PFSK-1 (cell line): ENCODE measurements around the gene LSAMP.

ENCODE experiments used
- FOXP2 ChIP-seq: optimal IDR thresholded peaks from 2 replicates; pipeline ENCODE3; 2011; ENCODE audit warnings: borderline replicate concordance, control low read depth, inconsistent platforms; ENCODE audit not compliant: insufficient read depth; ENCODE audit errors: extremely low read length, extremely low read depth
- POLR2AphosphoS5 ChIP-seq: IDR thresholded peaks from 2 replicates; pipeline ENCODE4 v1.6.1; 2012; ENCODE audit warnings: low read depth, mild to moderate bottlenecking, control low read depth, low read length, moderate library complexity
- SIN3A ChIP-seq: IDR thresholded peaks from 2 replicates; pipeline ENCODE4 v1.6.1; 2012; ENCODE audit warnings: mild to moderate bottlenecking, low read length, moderate library complexity, borderline replicate concordance; ENCODE audit not compliant: insufficient read depth
- TAF1 ChIP-seq: IDR thresholded peaks from 2 replicates; pipeline ENCODE4 v1.6.1; 2012; ENCODE audit warnings: low read length, control low read depth, borderline replicate concordance; ENCODE audit not compliant: insufficient read depth
- TF ChIP-seq, protein P1 (sequence below), 2 experiments: IDR thresholded peaks; 2 replicates each; pipeline versions ENCODE4 v1.6.1 to v1.8.0; 2011 to 2012; ENCODE audit warnings: low read depth in 2 of 2, low read length in 2 of 2, control low read depth in 1 of 2, inconsistent platforms in 1 of 2, mild to moderate bottlenecking in 1 of 2, moderate library complexity in 1 of 2; ENCODE audit not compliant: insufficient read depth in 1 of 2

Gene LSAMP

DNA sequence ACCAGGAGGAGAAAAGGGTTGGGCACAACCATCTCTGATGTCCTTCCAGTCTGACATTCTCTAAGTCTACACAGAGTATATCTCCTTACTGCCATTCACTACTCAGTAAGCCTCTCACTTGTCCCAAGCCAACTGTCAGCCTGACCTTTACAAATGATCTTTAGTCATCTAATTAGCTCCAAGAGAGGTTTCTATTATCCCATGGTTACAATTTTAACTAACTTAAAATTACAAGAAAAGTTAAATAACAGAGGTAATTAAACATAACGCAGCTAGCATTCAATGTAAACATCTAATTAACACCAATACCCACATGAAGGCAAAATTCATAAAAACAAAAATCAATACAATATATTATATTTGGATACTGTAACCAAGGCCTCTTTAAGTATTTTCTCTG, 126.9 kb downstream of the LSAMP start:
- TF ChIP-seq SIN3A (no peak), FOXP2 (no peak), POLR2AphosphoS5 (no peak), TAF1 (no peak)
- TF ChIP-seq, protein P1, sequence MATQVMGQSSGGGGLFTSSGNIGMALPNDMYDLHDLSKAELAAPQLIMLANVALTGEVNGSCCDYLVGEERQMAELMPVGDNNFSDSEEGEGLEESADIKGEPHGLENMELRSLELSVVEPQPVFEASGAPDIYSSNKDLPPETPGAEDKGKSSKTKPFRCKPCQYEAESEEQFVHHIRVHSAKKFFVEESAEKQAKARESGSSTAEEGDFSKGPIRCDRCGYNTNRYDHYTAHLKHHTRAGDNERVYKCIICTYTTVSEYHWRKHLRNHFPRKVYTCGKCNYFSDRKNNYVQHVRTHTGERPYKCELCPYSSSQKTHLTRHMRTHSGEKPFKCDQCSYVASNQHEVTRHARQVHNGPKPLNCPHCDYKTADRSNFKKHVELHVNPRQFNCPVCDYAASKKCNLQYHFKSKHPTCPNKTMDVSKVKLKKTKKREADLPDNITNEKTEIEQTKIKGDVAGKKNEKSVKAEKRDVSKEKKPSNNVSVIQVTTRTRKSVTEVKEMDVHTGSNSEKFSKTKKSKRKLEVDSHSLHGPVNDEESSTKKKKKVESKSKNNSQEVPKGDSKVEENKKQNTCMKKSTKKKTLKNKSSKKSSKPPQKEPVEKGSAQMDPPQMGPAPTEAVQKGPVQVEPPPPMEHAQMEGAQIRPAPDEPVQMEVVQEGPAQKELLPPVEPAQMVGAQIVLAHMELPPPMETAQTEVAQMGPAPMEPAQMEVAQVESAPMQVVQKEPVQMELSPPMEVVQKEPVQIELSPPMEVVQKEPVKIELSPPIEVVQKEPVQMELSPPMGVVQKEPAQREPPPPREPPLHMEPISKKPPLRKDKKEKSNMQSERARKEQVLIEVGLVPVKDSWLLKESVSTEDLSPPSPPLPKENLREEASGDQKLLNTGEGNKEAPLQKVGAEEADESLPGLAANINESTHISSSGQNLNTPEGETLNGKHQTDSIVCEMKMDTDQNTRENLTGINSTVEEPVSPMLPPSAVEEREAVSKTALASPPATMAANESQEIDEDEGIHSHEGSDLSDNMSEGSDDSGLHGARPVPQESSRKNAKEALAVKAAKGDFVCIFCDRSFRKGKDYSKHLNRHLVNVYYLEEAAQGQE (IDR thresholded peaks at IDR 0.05; ENCODE audit: insufficient read depth in 1 of 2, low read depth in 2 of 2, low read length in 2 of 2): no peak

DNA sequence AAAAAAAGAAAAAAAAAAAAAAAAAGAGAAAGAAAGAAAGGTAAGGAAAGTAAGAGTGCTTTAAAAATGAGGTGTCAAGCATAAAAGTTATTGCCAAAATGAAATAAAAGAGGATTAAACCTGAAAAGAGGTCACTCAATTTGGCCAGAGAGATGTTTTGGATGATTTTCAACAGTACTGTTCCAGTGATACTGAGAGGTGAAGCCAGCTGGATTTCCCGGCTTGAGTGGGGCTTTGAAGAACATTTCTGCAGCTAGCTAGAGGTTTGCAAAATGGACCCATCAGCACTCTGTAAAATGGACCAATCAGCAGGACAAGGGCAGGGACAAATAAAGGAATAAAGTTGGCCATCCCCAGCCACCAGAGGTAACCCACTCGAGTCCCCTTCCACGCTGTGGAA, 128.5 kb downstream of the LSAMP start:
- no peak for TF ChIP-seq SIN3A
- no peak for TF ChIP-seq FOXP2
- no peak for TF ChIP-seq TAF1
- TF ChIP-seq POLR2AphosphoS5: no peak
- TF ChIP-seq, protein P1 (IDR thresholded peaks at IDR 0.05; ENCODE audit: insufficient read depth in 1 of 2, low read depth in 2 of 2, low read length in 2 of 2): no peak

DNA sequence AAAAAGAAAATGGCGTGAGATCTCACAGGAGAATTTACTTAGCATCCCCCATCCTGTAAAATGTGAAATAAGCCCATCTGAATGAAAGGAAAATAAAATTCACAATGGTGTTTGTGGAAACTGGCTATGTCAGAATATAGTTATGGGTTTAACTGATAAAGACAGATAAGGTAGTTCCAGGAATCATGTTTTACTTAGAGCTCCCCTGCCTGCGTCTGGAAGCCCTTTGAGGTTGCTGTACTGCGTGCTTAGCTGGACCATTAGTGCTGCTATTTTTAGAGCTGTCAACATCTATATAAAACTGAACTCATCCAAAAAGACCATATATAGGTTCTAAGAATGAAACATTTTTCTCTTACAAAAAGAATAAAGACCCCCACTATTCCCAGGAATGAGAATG, 130.8 kb downstream of the LSAMP start:
- TF ChIP-seq, protein P1 (IDR thresholded peaks at IDR 0.05; ENCODE audit: insufficient read depth in 1 of 2, low read depth in 2 of 2, low read length in 2 of 2): no peak
- TF ChIP-seq FOXP2: no peak
- TF ChIP-seq SIN3A: no peak
- TF ChIP-seq POLR2AphosphoS5: no peak
- no peak for TF ChIP-seq TAF1

DNA sequence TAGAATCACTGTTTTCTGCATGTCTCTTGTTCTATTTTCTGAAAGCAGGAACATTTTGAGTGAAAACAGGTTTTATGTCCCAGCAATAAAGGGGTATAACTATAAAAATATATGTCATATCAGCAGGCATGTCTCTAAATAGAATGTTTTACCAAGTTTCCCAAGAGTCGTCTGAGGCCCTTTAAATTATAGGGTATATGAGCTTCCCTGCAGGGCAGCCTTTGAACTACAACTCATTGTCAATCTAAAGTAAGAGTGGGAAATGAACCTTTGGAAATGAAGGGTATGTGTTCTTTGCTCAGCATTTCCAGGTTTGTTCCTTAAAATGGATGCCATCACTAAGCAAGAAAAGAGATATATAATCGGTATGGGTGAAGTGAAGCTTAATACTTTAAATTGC, 138.6 kb downstream of the LSAMP start:
- TF ChIP-seq POLR2AphosphoS5: no peak
- no peak for TF ChIP-seq SIN3A
- TF ChIP-seq TAF1: no peak
- TF ChIP-seq FOXP2: no peak
- TF ChIP-seq, protein P1 (IDR thresholded peaks at IDR 0.05; ENCODE audit: insufficient read depth in 1 of 2, low read depth in 2 of 2, low read length in 2 of 2): no peak

DNA sequence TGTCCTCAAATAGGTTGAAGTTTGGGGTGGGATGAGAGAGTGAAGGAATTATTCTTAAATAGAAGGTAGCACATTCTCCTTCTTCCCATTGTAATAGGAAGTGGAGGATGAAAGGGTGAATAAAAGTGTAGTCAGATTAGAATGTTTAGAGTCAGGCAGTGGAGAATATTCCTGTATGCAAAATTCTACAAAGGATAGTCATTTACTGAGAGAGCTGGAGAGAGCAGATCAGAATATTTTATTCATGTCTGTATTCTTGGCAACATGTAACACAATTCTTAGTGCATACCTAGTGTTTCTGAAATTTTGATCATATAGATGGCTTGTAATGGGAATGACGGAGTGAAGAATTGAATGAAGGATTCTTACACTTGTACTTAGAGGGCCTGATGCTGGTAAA, 139.1 kb downstream of the LSAMP start:
- TF ChIP-seq, protein P1 (IDR thresholded peaks at IDR 0.05; ENCODE audit: insufficient read depth in 1 of 2, low read depth in 2 of 2, low read length in 2 of 2): no peak
- TF ChIP-seq POLR2AphosphoS5 (no peak), SIN3A (no peak), FOXP2 (no peak), TAF1 (no peak)
